Natural killer cell (primary cell): ENCODE data around the gene CEP152. TPM values are rescaled to one million over a fixed set of nuclear protein-coding genes. Genes with fewer than 3 reads are reported as not detected.

Experiments used
- ATAC-seq, 3 donors: fragments of 150-1000 bp in 2 of 3; fragments of 200-7000 bp in 1 of 3; cut with Tn5 transposase; 1 replicate in 1 of 3; 2 replicates in 2 of 3; pipeline ENCODE4 v1.10.0; 2021; ENCODE audit warnings: mild to moderate bottlenecking in 2 of 3, moderate library complexity in 2 of 3
- DNase-seq, 2 donors: peaks; one replicate each; pipeline versions ENCODE4 v3.0.0 to v3.0.0-alpha.2; 2013 to 2021; ENCODE audit warnings: mixed read lengths in 1 of 2
- H3K27ac ChIP-seq: one replicate; pipeline ENCODE4 v1.5.1; 2013; ENCODE audit warnings: mild to moderate bottlenecking, low read length
- H3K27me3 ChIP-seq: one replicate; pipeline ENCODE4 v1.6.1; 2013; ENCODE audit warnings: low read length; ENCODE audit not compliant: control insufficient read depth, insufficient read depth
- H3K36me3 ChIP-seq: one replicate; pipeline ENCODE4 v1.6.1; 2013; ENCODE audit warnings: low read length; ENCODE audit not compliant: control insufficient read depth, insufficient read depth
- H3K4me1 ChIP-seq: one replicate; pipeline ENCODE4 v1.6.1; 2013; ENCODE audit warnings: low read length; ENCODE audit not compliant: control insufficient read depth, insufficient read depth
- H3K4me3 ChIP-seq: one replicate; pipeline ENCODE4 v1.5.1; 2013; ENCODE audit warnings: low read length
- H3K9me3 ChIP-seq: one replicate; pipeline ENCODE4 v1.6.1; 2013; ENCODE audit warnings: low read length; ENCODE audit not compliant: control insufficient read depth, insufficient read depth
- H3K27ac Mint-ChIP-seq, 2 donors: one replicate each; pipeline ENCODE4 v1.8.0; 2022; ENCODE audit warnings: mild to moderate bottlenecking in 2 of 2, mixed read lengths in 2 of 2, moderate library complexity in 1 of 2
- H3K27me3 Mint-ChIP-seq, 2 donors: one replicate each; pipeline ENCODE4 v1.8.0; 2022; ENCODE audit warnings: low read depth in 2 of 2, mixed read lengths in 2 of 2
- H3K36me3 Mint-ChIP-seq: one replicate; pipeline ENCODE4 v1.8.0; 2022; ENCODE audit warnings: mixed read lengths
- H3K4me1 Mint-ChIP-seq, 2 donors: one replicate each; pipeline ENCODE4 v1.8.0; 2022; ENCODE audit warnings: mixed read lengths in 2 of 2
- H3K4me3 Mint-ChIP-seq: one replicate; pipeline ENCODE4 v1.8.0; 2022; ENCODE audit warnings: mild to moderate bottlenecking, moderate library complexity, mixed read lengths
- H3K9me3 Mint-ChIP-seq, 2 donors: one replicate each; pipeline ENCODE4 v1.8.0; 2022; ENCODE audit warnings: mixed read lengths in 2 of 2
- WGBS: methylation state at CpG from one replicate; pipeline ENCODE4 v1.1.7; 2013; ENCODE audit warnings: missing lambda C conversion rate; ENCODE audit not compliant: insufficient coverage; 5-methylcytosine and 5-hydroxymethylcytosine counted together
- intact Hi-C: fragments of 100-400 bp; cut with micrococcal nuclease; formaldehyde crosslinking; loops from one replicate; pipeline ENCODE4 v1.14.2; 2022
- total RNA-seq, 4 donors: library from RNA; stranded (reverse); fragments of 120-200 nt in 1 of 4; gene quantifications; one replicate each; pipeline versions ENCODE4 v1.2.3 to v1.2.4, GENCODE V29; 2013 to 2022
- TF ChIP-seq, protein P1 (sequence below): fragments of 200-600 bp; IDR thresholded peaks from one replicate; pipeline ENCODE4 v1.8.0; 2022; ENCODE audit warnings: antibody characterized with exemption

The CEP152 gene
- total RNA-seq, 3 donors from 2014 or later (not counting 1 experiment from before 2014, with no cell fraction given) = 7.2 to 11.4 (median 9.2) TPM

DNA sequence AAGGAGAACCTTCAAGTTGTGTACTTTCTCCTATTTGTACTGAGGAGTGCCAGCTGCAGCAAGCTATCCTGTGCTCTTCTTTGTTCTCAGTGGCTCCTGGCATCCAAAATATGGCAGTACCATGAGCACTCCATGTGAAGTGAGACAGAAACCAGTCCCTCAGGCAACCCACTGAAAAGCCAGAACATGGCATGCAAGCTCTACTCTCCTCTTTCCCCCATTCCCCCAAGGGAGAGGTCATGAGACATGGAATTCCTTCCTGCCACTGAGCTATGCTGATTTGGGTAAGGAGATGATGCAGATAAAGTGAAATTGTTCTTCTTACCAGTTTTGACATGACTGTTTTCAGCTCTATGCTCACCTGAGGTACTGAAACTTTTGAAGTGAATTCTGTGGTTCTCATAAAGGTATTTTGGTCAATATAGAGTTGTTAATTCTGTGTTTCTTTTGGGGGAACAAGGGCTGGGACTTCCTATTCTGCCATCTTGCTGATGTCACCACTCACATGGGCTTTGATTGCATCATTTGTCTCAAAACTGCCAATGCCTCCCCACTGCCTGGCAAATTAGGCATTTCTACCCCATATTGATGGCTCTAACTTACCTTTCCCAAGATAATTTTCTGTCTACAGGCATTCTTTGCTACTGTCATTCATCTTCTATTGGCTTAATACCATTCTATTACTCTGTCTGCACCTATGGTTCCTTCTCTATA, 22.8 kb upstream of the CEP152 start:
- no peaks in the 10 kb centered on the region for H3K36me3 ChIP-seq
- H3K4me1 Mint-ChIP-seq = no peaks in the 10 kb centered on the region
- intact Hi-C loops = no loop called here

DNA sequence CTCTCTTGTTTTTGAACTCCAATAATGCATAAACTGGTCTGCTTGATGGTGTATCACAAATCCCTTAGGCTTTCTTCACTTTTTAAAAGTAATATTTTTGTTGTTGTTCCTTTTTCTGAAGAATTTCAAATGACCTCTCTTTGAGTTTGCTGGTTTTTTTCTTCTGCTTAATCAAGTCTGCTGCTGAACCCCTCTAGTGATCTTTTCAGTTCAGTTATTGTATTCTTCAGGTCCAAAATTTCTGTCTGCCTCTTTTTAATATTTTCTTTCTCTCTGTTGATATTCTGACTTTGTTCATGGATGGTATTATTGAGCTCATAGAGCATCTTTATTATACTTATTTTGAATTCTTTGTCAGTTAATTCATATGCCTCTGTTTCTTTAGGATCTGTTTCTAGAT, 21.8 kb upstream of the CEP152 start:
- DNase-seq (no peak), ATAC-seq (no peak)
- Mint-ChIP-seq H3K36me3 (peaks cover 13% of the 10 kb centered on the region), H3K27me3 (peaks cover 26 to 27% of the 10 kb centered on the region in 2 donors), H3K4me3 (no peak overlapping the region), H3K9me3 (peaks cover 2 to 8% of the 10 kb centered on the region in 2 donors), H3K4me1 (no peaks in the 10 kb centered on the region), H3K27ac (no peak overlapping the region)
- peaks cover 7% of the 10 kb centered on the region for H3K9me3 ChIP-seq
- no peaks in the 10 kb centered on the region for H3K4me1 ChIP-seq
- H3K27me3 ChIP-seq = peaks cover 3% of the 10 kb centered on the region
- no peaks in the 10 kb centered on the region for H3K36me3 ChIP-seq
- intact Hi-C loops = no loop called here
- no peak overlapping the region for H3K27ac ChIP-seq
- TF ChIP-seq, protein P1, sequence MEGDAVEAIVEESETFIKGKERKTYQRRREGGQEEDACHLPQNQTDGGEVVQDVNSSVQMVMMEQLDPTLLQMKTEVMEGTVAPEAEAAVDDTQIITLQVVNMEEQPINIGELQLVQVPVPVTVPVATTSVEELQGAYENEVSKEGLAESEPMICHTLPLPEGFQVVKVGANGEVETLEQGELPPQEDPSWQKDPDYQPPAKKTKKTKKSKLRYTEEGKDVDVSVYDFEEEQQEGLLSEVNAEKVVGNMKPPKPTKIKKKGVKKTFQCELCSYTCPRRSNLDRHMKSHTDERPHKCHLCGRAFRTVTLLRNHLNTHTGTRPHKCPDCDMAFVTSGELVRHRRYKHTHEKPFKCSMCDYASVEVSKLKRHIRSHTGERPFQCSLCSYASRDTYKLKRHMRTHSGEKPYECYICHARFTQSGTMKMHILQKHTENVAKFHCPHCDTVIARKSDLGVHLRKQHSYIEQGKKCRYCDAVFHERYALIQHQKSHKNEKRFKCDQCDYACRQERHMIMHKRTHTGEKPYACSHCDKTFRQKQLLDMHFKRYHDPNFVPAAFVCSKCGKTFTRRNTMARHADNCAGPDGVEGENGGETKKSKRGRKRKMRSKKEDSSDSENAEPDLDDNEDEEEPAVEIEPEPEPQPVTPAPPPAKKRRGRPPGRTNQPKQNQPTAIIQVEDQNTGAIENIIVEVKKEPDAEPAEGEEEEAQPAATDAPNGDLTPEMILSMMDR = no peak
- H3K4me3 ChIP-seq = no peak overlapping the region

More for the DNA sequence above, 22.8 kb upstream of the CEP152 start:
- H3K27ac ChIP-seq = no peak overlapping the region
- H3K27ac Mint-ChIP-seq = no peak overlapping the region
- peaks cover 7% of the 10 kb centered on the region for H3K9me3 ChIP-seq
- no peaks in the 10 kb centered on the region for H3K27me3 ChIP-seq
- ATAC-seq (no peak), DNase-seq (no peak)
- H3K4me3 ChIP-seq = no peak overlapping the region
- TF ChIP-seq, protein P1 = no peak
- H3K4me3 Mint-ChIP-seq = no peak overlapping the region
- H3K4me1 ChIP-seq = no peaks in the 10 kb centered on the region
- peaks cover 31 to 34% of the 10 kb centered on the region in 2 donors for H3K27me3 Mint-ChIP-seq
- peaks cover 13% of the 10 kb centered on the region for H3K36me3 Mint-ChIP-seq
- peaks cover 2 to 8% of the 10 kb centered on the region in 2 donors for H3K9me3 Mint-ChIP-seq

DNA sequence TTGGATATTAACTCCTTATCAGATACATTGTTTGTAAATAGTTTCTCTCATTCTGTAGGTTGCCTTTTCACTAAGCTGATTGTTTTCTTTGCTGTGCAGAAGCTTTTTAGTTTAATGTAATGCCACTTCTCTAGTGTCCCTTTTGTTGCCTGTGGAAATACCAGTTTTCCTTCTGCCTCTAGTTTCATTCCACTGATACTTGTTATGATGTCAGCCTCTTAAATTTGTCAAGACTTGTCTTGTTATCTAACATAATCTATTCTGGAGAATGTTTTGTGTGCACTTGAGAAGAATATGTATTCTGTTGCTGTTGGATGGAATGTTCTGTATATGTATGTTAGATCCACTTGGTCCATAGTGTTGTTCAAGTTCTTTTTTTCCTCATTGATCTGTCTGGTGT, 18.0 kb upstream of the CEP152 start:
- ATAC-seq (no peak), DNase-seq (no peak)
- H3K27ac Mint-ChIP-seq = no peak overlapping the region
- no peak overlapping the region for H3K27ac ChIP-seq
- H3K4me1 Mint-ChIP-seq = no peaks in the 10 kb centered on the region
- H3K27me3 Mint-ChIP-seq = peaks cover 20 to 29% of the 10 kb centered on the region in 2 donors
- no peaks in the 10 kb centered on the region for H3K36me3 ChIP-seq
- H3K27me3 ChIP-seq = peaks cover 3% of the 10 kb centered on the region
- TF ChIP-seq, protein P1 = no peak
- H3K4me1 ChIP-seq = no peaks in the 10 kb centered on the region
- intact Hi-C loops = no loop called here
- H3K36me3 Mint-ChIP-seq = peaks cover 13% of the 10 kb centered on the region
- H3K4me3 ChIP-seq = no peak overlapping the region
- no peak overlapping the region for H3K4me3 Mint-ChIP-seq
- H3K9me3 Mint-ChIP-seq = peaks cover 2 to 8% of the 10 kb centered on the region in 2 donors
- H3K9me3 ChIP-seq = peaks cover 7% of the 10 kb centered on the region

DNA sequence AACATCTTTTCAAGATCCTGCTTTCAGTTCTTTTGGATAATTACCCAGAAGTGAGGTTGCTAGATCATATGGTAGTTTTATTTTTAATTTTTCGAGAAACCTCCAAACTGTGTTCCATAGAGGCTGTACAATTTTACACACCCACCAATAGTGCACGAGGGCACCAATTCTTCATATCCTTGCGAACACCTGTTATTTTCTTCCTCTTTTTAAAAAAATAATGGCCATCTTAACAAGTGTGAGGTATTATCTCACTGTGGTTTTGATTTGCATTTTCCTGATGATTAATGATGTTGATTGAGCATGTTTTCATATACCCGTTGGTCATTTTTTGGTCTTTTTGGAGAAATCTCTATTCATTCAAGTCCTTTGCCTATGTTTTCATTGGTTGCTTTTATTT, 17.6 kb upstream of the CEP152 start:
- Mint-ChIP-seq H3K4me1 (no peaks in the 10 kb centered on the region), H3K27ac (no peak overlapping the region), H3K4me3 (no peak overlapping the region), H3K36me3 (peaks cover 12% of the 10 kb centered on the region), H3K27me3 (peaks cover 20 to 31% of the 10 kb centered on the region in 2 donors), H3K9me3 (peaks cover 2 to 8% of the 10 kb centered on the region in 2 donors)
- H3K27ac ChIP-seq = no peak overlapping the region
- no peaks in the 10 kb centered on the region for H3K4me1 ChIP-seq
- DNase-seq (no peak), ATAC-seq (no peak)
- WGBS = 40% methylated on average over 2 of the region's 4 CpGs
- no peak overlapping the region for H3K4me3 ChIP-seq
- H3K36me3 ChIP-seq = no peaks in the 10 kb centered on the region
- TF ChIP-seq, protein P1 = no peak
- H3K9me3 ChIP-seq = peaks cover 6% of the 10 kb centered on the region
- intact Hi-C loops = no loop called here
- H3K27me3 ChIP-seq = peaks cover 5% of the 10 kb centered on the region
